IMR-90 (cell line): ENCODE measurements around the gene CTNNAL1. TPM values are rescaled to one million over a fixed set of nuclear protein-coding genes. Genes with fewer than 3 reads are reported as not detected.

Experiments used
- ATAC-seq: fragments of 200-7000 bp; cut with Tn5 transposase; 2 replicates; pipeline ENCODE4 v1.9.1; 2020; ENCODE audit warnings: low read depth, mild to moderate bottlenecking, moderate library complexity
- BruUV-seq: library from RNA; stranded (reverse); fragments of 400-500 nt; replicated peaks from 2 replicates; lab custom pipeline; 2021; lab: Mats Ljungman, UMichigan
- CTCF ChIA-PET: fragments of 300-600 bp; formaldehyde crosslinking; extraction: SDS; loops from one replicate; lab custom pipeline; 2021; ENCODE audit warnings: antibody characterized with exemption; lab: Yijun Ruan, JAX
- POLR2A ChIA-PET: fragments of 300-600 bp; sonication (Branson Sonifier 250); formaldehyde crosslinking; loops from one replicate; lab custom pipeline; 2022; ENCODE audit warnings: antibody characterized with exemption; ENCODE audit not compliant: unreplicated experiment; lab: Charles Lee
- DNase-seq: peaks from one replicate; pipeline ENCODE4 v3.0.0; 2013
- H2AFZ ChIP-seq: replicated peaks from 2 replicates; pipeline ENCODE3; 2013; ENCODE audit warnings: low read length, mild to moderate bottlenecking; ENCODE audit not compliant: poor library complexity
- H2AK5ac ChIP-seq: 2 replicates; pipeline ENCODE4 v1.6.1; 2013; ENCODE audit warnings: low read depth, low read length, inconsistent platforms
- H2AK9ac ChIP-seq: replicated peaks from 2 replicates; pipeline ENCODE3; 2013; ENCODE audit warnings: mild to moderate bottlenecking, low read depth, low read length, moderate library complexity; ENCODE audit not compliant: poor library complexity
- H2BK120ac ChIP-seq: 2 replicates; pipeline ENCODE4 v1.6.1; 2013; ENCODE audit warnings: low read depth, low read length, inconsistent platforms
- H2BK15ac ChIP-seq: 3 replicates; pipeline ENCODE4 v1.6.1; 2013; ENCODE audit warnings: low read depth, low read length, inconsistent platforms
- H2BK20ac ChIP-seq: 2 replicates; pipeline ENCODE4 v1.6.1; 2013; ENCODE audit warnings: low read depth, mild to moderate bottlenecking, inconsistent platforms, low read length, moderate library complexity
- H2BK5ac ChIP-seq: 2 replicates; pipeline ENCODE4 v1.6.1; 2013; ENCODE audit warnings: mild to moderate bottlenecking, low read depth, low read length, inconsistent platforms; ENCODE audit not compliant: poor library complexity, severe bottlenecking
- H3K14ac ChIP-seq: replicated peaks from 2 replicates; pipeline ENCODE4 v1.6.1; 2013; ENCODE audit warnings: low read depth, low read length, inconsistent platforms
- H3K18ac ChIP-seq: 2 replicates; pipeline ENCODE4 v1.6.1; 2013; ENCODE audit warnings: low read depth, low read length, control low read depth
- H3K23ac ChIP-seq: 2 replicates; pipeline ENCODE4 v1.6.1; 2013; ENCODE audit warnings: low read depth, low read length, inconsistent platforms
- H3K27ac ChIP-seq: 2 replicates; pipeline ENCODE4 v1.5.1; 2013; ENCODE audit warnings: mild to moderate bottlenecking, control low read depth, low read length; ENCODE audit not compliant: insufficient read depth
- H3K27me3 ChIP-seq: 2 replicates; pipeline ENCODE4 v1.6.1; 2013; ENCODE audit warnings: low read length; ENCODE audit not compliant: control insufficient read depth, insufficient read depth
- H3K36me3 ChIP-seq: 2 replicates; pipeline ENCODE4 v1.6.1; 2013; ENCODE audit warnings: low read length, mixed read lengths; ENCODE audit not compliant: control insufficient read depth, insufficient read depth
- H3K4ac ChIP-seq: 2 replicates; pipeline ENCODE4 v1.6.1; 2013; ENCODE audit warnings: low read depth, low read length, inconsistent platforms
- H3K4me1 ChIP-seq: 2 replicates; pipeline ENCODE4 v1.6.1; 2013; ENCODE audit warnings: low read length, mixed read lengths; ENCODE audit not compliant: control insufficient read depth, insufficient read depth
- H3K4me2 ChIP-seq: 2 replicates; pipeline ENCODE4 v1.6.1; 2013; ENCODE audit warnings: low read depth, mild to moderate bottlenecking, control low read depth, low read length, moderate library complexity
- H3K4me3 ChIP-seq: 2 replicates; pipeline ENCODE4 v1.5.1; 2013; ENCODE audit warnings: low read depth, mild to moderate bottlenecking, control low read depth, low read length, moderate library complexity; ENCODE audit not compliant: insufficient read depth
- H3K56ac ChIP-seq: 2 replicates; pipeline ENCODE4 v1.6.1; 2013; ENCODE audit warnings: low read length, inconsistent platforms; ENCODE audit not compliant: insufficient read depth; ENCODE audit errors: extremely low read depth
- H3K79me1 ChIP-seq, 2 experiments: 2 replicates each; pipeline ENCODE4 v1.6.1; 2013; ENCODE audit warnings: low read length in 2 of 2, inconsistent platforms in 1 of 2, low read depth in 1 of 2
- H3K9ac ChIP-seq: 2 replicates; pipeline ENCODE4 v1.6.1; 2013; ENCODE audit warnings: low read depth, low read length, control low read depth
- H3K9me1 ChIP-seq: 2 replicates; pipeline ENCODE4 v1.6.1; 2013; ENCODE audit warnings: low read length, inconsistent platforms; ENCODE audit not compliant: insufficient read depth
- H3K9me3 ChIP-seq: 2 replicates; pipeline ENCODE4 v1.6.1; 2013; ENCODE audit warnings: low read length; ENCODE audit not compliant: control insufficient read depth, insufficient read depth
- H4K20me1 ChIP-seq: 2 replicates; pipeline ENCODE4 v1.6.1; 2013; ENCODE audit warnings: low read length, inconsistent platforms; ENCODE audit not compliant: insufficient read depth
- H4K5ac ChIP-seq: 2 replicates; pipeline ENCODE4 v1.6.1; 2013; ENCODE audit warnings: mild to moderate bottlenecking, low read depth, low read length, control low read depth
- H4K8ac ChIP-seq, 2 experiments: 2 replicates each; pipeline ENCODE4 v1.6.1; 2013; ENCODE audit warnings: low read depth in 2 of 2, low read length in 2 of 2, control low read depth in 1 of 2, inconsistent platforms in 1 of 2
- H4K91ac ChIP-seq: 2 replicates; pipeline ENCODE4 v1.6.1; 2013; ENCODE audit warnings: low read depth, low read length, inconsistent platforms; ENCODE audit not compliant: insufficient read depth
- BHLHE40 ChIP-seq: fragments of 150-350 bp; IDR thresholded peaks from 2 replicates; pipeline ENCODE4 v1.6.1; 2016; ENCODE audit warnings: mild to moderate bottlenecking, low read depth, low read length
- CEBPB ChIP-seq: IDR thresholded peaks from 2 replicates; pipeline ENCODE4 v1.6.1; 2012; ENCODE audit warnings: low read depth, low read length, improper control_type of control experiment
- CHD1 ChIP-seq: IDR thresholded peaks from 2 replicates; pipeline ENCODE4 v1.6.1; 2012; ENCODE audit warnings: low read depth, low read length, improper control_type of control experiment
- CTCF ChIP-seq: conservative IDR thresholded peaks from 2 replicates; pipeline ENCODE4 v1.5.1; 2012; ENCODE audit warnings: mild to moderate bottlenecking, low read depth, low read length, improper control_type of control experiment
- ELK1 ChIP-seq: fragments of 150-350 bp; IDR thresholded peaks from 2 replicates; pipeline ENCODE4 v1.6.1; 2016; ENCODE audit warnings: low read depth, mild to moderate bottlenecking, low read length, moderate library complexity, borderline replicate concordance
- FOS ChIP-seq: fragments of 150-350 bp; IDR thresholded peaks from 2 replicates; pipeline ENCODE4 v1.6.1; 2016; ENCODE audit warnings: low read depth, low read length
- MAFK ChIP-seq: IDR thresholded peaks from 2 replicates; pipeline ENCODE4 v1.6.1; 2012; ENCODE audit warnings: low read depth, low read length, improper control_type of control experiment
- MAZ ChIP-seq: IDR thresholded peaks from 2 replicates; pipeline ENCODE4 v1.6.1; 2012; ENCODE audit warnings: low read depth, mild to moderate bottlenecking, low read length, improper control_type of control experiment, moderate library complexity, borderline replicate concordance
- MXI1 ChIP-seq: IDR thresholded peaks from 2 replicates; pipeline ENCODE4 v1.6.1; 2012; ENCODE audit warnings: low read depth, mild to moderate bottlenecking, low read length, moderate library complexity, borderline replicate concordance
- NFE2L2 ChIP-seq: fragments of 150-350 bp; IDR thresholded peaks from 2 replicates; pipeline ENCODE4 v1.6.1; 2016; ENCODE audit warnings: low read depth, mild to moderate bottlenecking, low read length
- POLR2A ChIP-seq: IDR thresholded peaks from 2 replicates; pipeline ENCODE4 v1.6.1; 2012; ENCODE audit warnings: mild to moderate bottlenecking, low read depth, low read length
- RAD21 ChIP-seq: IDR thresholded peaks from 2 replicates; pipeline ENCODE4 v1.6.1; 2012; ENCODE audit warnings: low read length, improper control_type of control experiment
- RCOR1 ChIP-seq: IDR thresholded peaks from 2 replicates; pipeline ENCODE4 v1.6.1; 2012; ENCODE audit warnings: mild to moderate bottlenecking, low read length, improper control_type of control experiment; ENCODE audit not compliant: insufficient replicate concordance
- RFX5 ChIP-seq: IDR thresholded peaks from 2 replicates; pipeline ENCODE4 v1.8.0; 2012; ENCODE audit warnings: low read depth, mild to moderate bottlenecking, low read length, moderate library complexity
- SMC3 ChIP-seq: fragments of 150-350 bp; IDR thresholded peaks from 2 replicates; pipeline ENCODE4 v1.6.1; 2016; ENCODE audit warnings: low read depth, mild to moderate bottlenecking, antibody characterized with exemption, low read length, moderate library complexity
- USF2 ChIP-seq: fragments of 150-350 bp; IDR thresholded peaks from 2 replicates; pipeline ENCODE4 v1.6.1; 2017; ENCODE audit warnings: mild to moderate bottlenecking, antibody characterized with exemption, low read length, low read depth
- WGBS, 2 experiments: methylation state at CpG; one replicate each; pipeline versions ENCODE4 v1.1.5 to v1.1.7; 2013; ENCODE audit warnings: missing lambda C conversion rate in 2 of 2; ENCODE audit not compliant: insufficient read length in 1 of 2; ENCODE audit errors: extremely low coverage in 2 of 2; 5-methylcytosine and 5-hydroxymethylcytosine counted together
- dilution Hi-C: fragments of 300-500 bp; cut with HindIII; formaldehyde crosslinking; loops from one replicate; pipeline ENCODE4 v1.14.3; 2018; ENCODE audit warnings: low sequenced_read_pairs; ENCODE audit not compliant: unreplicated experiment
- in situ Hi-C: fragments of 300-500 bp; cut with MboI; formaldehyde crosslinking; loops from 3 replicates; pipeline ENCODE4 v1.14.3; 2019; ENCODE audit warnings: low sequenced_read_pairs, inconsistent platforms, mixed read lengths
- intact Hi-C: fragments of 100-400 bp; cut with micrococcal nuclease; formaldehyde crosslinking; loops from 2 replicates; pipeline ENCODE4 v1.10.0; 2022
- polyA plus RNA-seq, 3 experiments: library from polyadenylated mRNA; depleted of rRNA; stranded (reverse); fragments of >200 nt; gene quantifications; 2 replicates each; pipeline ENCODE4 v1.2.3, GENCODE V29; 2012; ENCODE audit warnings: low replicate concordance in 1 of 3
- total RNA-seq: library from RNA; depleted of rRNA; stranded (reverse); fragments of >200 nt; gene quantifications from 2 replicates; pipeline ENCODE4 v1.2.3, GENCODE V29; 2012

CTNNAL1 gene
- total and polyA plus RNA-seq, 2 of the 4 experiments (the other 2 are of a cell fraction) = 72.3 to 131 TPM

GRCh38 chr9:109030426-109030825, 17.1 kb upstream of the CTNNAL1 start:
- in situ Hi-C loops = no loop called here
- H3K18ac ChIP-seq = no peak overlapping the region
- no peak overlapping the region for H4K91ac ChIP-seq
- no peak overlapping the region for H3K4me3 ChIP-seq
- ATAC-seq = no peak
- no peak overlapping the region for H2BK15ac ChIP-seq
- no peak overlapping the region for H3K4me2 ChIP-seq
- no CpG with 5 or more reads among the region's 4 CpGs for WGBS, 2 experiments
- H3K4me1 ChIP-seq = peaks cover 4% of the 10 kb centered on the region
- TF ChIP-seq POLR2A (no peak), ELK1 (no peak), MAFK (no peak), USF2 (no peak), CTCF (no peak), CEBPB (no peak), MAZ (no peak), CHD1 (no peak), RFX5 (no peak), MXI1 (no peak), FOS (no peak), NFE2L2 (no peak), RCOR1 (no peak), SMC3 (no peak), RAD21 (no peak), BHLHE40 (no peak)
- H2BK20ac ChIP-seq = no peak overlapping the region
- H3K36me3 ChIP-seq = peaks cover 7% of the 10 kb centered on the region
- no peak overlapping the region for H2AK9ac ChIP-seq
- no peak overlapping the region for H2BK120ac ChIP-seq
- CTCF ChIA-PET = no interaction called here
- no peaks in the 10 kb centered on the region for H3K9me3 ChIP-seq
- H3K4ac ChIP-seq = no peak overlapping the region
- no peak overlapping the region for H2BK5ac ChIP-seq
- POLR2A ChIA-PET = no interaction called here
- H2AK5ac ChIP-seq = no peak overlapping the region
- H3K14ac ChIP-seq = no peak overlapping the region
- H3K27me3 ChIP-seq = no peaks in the 10 kb centered on the region
- H3K23ac ChIP-seq = no peak overlapping the region
- H2AFZ ChIP-seq = no peak overlapping the region
- peaks cover 28 to 57% of the 10 kb centered on the region in 2 experiments for H3K79me1 ChIP-seq
- peaks cover 11% of the 10 kb centered on the region; the same call in 1 of the 2 replicates for H3K9me1 ChIP-seq
- no peak overlapping the region for H4K8ac ChIP-seq
- intact Hi-C loops = no loop called here
- no peak overlapping the region for H3K27ac ChIP-seq
- no TSS peak for BruUV-seq
- H3K56ac ChIP-seq = no peak overlapping the region
- DNase-seq = no peak
- no peak overlapping the region for H4K5ac ChIP-seq
- dilution Hi-C loops = no loop called here
- H4K20me1 ChIP-seq = no peaks in the 10 kb centered on the region
- H3K9ac ChIP-seq = no peak overlapping the region
